Vagina (tissue), 2 donors: ENCODE measurements around the gene MGLL. TPM values are rescaled to one million over a fixed set of nuclear protein-coding genes. Genes with fewer than 3 reads are reported as not detected.
A peak's percentile ranks its signal among the peaks of the same experiment; 100 is the strongest.

Experiments used
- DNase-seq, 2 donors: peaks; one replicate each; pipeline ENCODE4 v3.0.0-alpha.2; 2017; ENCODE audit errors: extremely low spot score in 2 of 2
- H3K27ac ChIP-seq: fragments of 200-600 bp; sonication (generic); one replicate; pipeline ENCODE4 v1.5.1; 2019
- H3K27me3 ChIP-seq: fragments of 200-600 bp; sonication (generic); one replicate; pipeline ENCODE4 v1.5.1; 2019
- H3K36me3 ChIP-seq, 2 donors: fragments of 200-600 bp; sonication (generic); one replicate each; pipeline ENCODE4 v1.5.1; 2017 to 2019
- H3K4me1 ChIP-seq: fragments of 200-600 bp; sonication (generic); one replicate; pipeline ENCODE4 v1.5.1; 2019
- H3K4me3 ChIP-seq, 2 donors: fragments of 200-600 bp; sonication (generic); 1 replicate in 1 of 2; 2 replicates in 1 of 2; pipeline ENCODE4 v1.5.1; 2016 to 2019
- H3K9me3 ChIP-seq: fragments of 200-600 bp; sonication (generic); one replicate; pipeline ENCODE4 v1.5.1; 2019
- CTCF ChIP-seq, 3 experiments: fragments of 450-650 bp in 2 of 3; fragments of 200-600 bp in 1 of 3; sonication (generic) in 1 of 3; IDR thresholded peaks; one replicate each; pipeline ENCODE4 v1.5.1; 2017 to 2019; ENCODE audit warnings: antibody characterized with exemption in 3 of 3, mild to moderate bottlenecking in 2 of 3, moderate library complexity in 2 of 3
- POLR2A ChIP-seq, 2 donors: fragments of 450-650 bp; IDR thresholded peaks; one replicate each; pipeline ENCODE4 v1.6.1; 2017; ENCODE audit warnings: antibody characterized with exemption in 2 of 2, mild to moderate bottlenecking in 2 of 2, moderate library complexity in 2 of 2
- POLR2AphosphoS5 ChIP-seq, 2 donors: sonication (generic); formaldehyde crosslinking; IDR thresholded peaks; one replicate each; pipeline ENCODE4 v1.9.0; 2017; ENCODE audit warnings: antibody characterized with exemption in 2 of 2, mild to moderate bottlenecking in 2 of 2, low read depth in 1 of 2; ENCODE audit not compliant: insufficient read depth in 1 of 2
- intact Hi-C: fragments of 100-400 bp; cut with DNase I; formaldehyde crosslinking; loops from one replicate; pipeline ENCODE4 v1.15.1; 2023
- total RNA-seq: library from RNA; depleted of rRNA; stranded (reverse); fragments of >200 nt; gene quantifications from one replicate; pipeline ENCODE4 v1.2.3, GENCODE V29; 2016

Gene MGLL
- total RNA-seq, 1 donor from 2014 or later: 35.6 TPM

- Histone ChIP-seq H3K27ac (peak overlapping the region; percentile 60), H3K27me3 (no peaks in the 10 kb centered on the region), H3K36me3 (no peaks in the 10 kb centered on the region), H3K4me1 (peaks cover 48% of the 10 kb centered on the region), H3K4me3 (no peak overlapping the region), H3K9me3 (no peaks in the 10 kb centered on the region)
- DNase-seq: no peak
- intact Hi-C loops: no loop called here
- TF ChIP-seq CTCF (IDR thresholded peaks at IDR 0.05) (no peak), POLR2AphosphoS5 (IDR thresholded peaks at IDR 0.05; ENCODE audit: insufficient read depth in 1 of 2, low read depth in 1 of 2) (no peak), POLR2A (IDR thresholded peaks at IDR 0.05) (no peak)
These were observed 120.9 kb downstream of the MGLL start for GRCh38 chr3:127701280-127701911.

- Histone ChIP-seq H3K4me1 (peaks cover 49% of the 10 kb centered on the region), H3K27ac (peak overlapping the region; percentile 61), H3K4me3 (no peak overlapping the region), H3K9me3 (no peaks in the 10 kb centered on the region), H3K36me3 (no peaks in the 10 kb centered on the region), H3K27me3 (no peaks in the 10 kb centered on the region)
- intact Hi-C loops: no loop called here
- TF ChIP-seq POLR2AphosphoS5 (IDR thresholded peaks at IDR 0.05; ENCODE audit: insufficient read depth in 1 of 2, low read depth in 1 of 2) (no peak), POLR2A (IDR thresholded peaks at IDR 0.05) (no peak), CTCF (IDR thresholded peaks at IDR 0.05) (no peak)
- DNase-seq: no peak
These were observed 121.9 kb downstream of the MGLL start for GRCh38 chr3:127700406-127700805.

- no peak for DNase-seq
- H3K4me1 ChIP-seq: peaks cover 49% of the 10 kb centered on the region
- intact Hi-C loops: loop anchor here (5.0 to 10.0 kb wide), 2 partner anchors 45 to 123 kb away; partner anchors contain the start of gene MGLL
- no peaks in the 10 kb centered on the region for H3K36me3 ChIP-seq
- H3K9me3 ChIP-seq: no peaks in the 10 kb centered on the region
- no peak overlapping the region for H3K4me3 ChIP-seq
- peak overlapping the region; percentile 61 for H3K27ac ChIP-seq
- TF ChIP-seq POLR2AphosphoS5 (IDR thresholded peaks at IDR 0.05; ENCODE audit: insufficient read depth in 1 of 2, low read depth in 1 of 2) (no peak), POLR2A (IDR thresholded peaks at IDR 0.05) (no peak), CTCF (IDR thresholded peaks at IDR 0.05) (no peak)
- no peaks in the 10 kb centered on the region for H3K27me3 ChIP-seq
These were observed 122.7 kb downstream of the MGLL start for GRCh38 chr3:127699416-127700300.

- intact Hi-C loops: loop anchor here (5.0 to 10.0 kb wide), 2 partner anchors 46 to 123 kb away; partner anchors contain the start of gene MGLL
- Histone ChIP-seq H3K4me1 (peaks cover 49% of the 10 kb centered on the region), H3K4me3 (no peak overlapping the region), H3K27ac (peak overlapping the region; percentile 89), H3K36me3 (no peaks in the 10 kb centered on the region), H3K27me3 (no peaks in the 10 kb centered on the region), H3K9me3 (no peaks in the 10 kb centered on the region)
- no peak for DNase-seq
- TF ChIP-seq CTCF (IDR thresholded peaks at IDR 0.05) (no peak), POLR2A (IDR thresholded peaks at IDR 0.05) (no peak), POLR2AphosphoS5 (IDR thresholded peaks at IDR 0.05; ENCODE audit: insufficient read depth in 1 of 2, low read depth in 1 of 2) (no peak)
These were observed 123.5 kb downstream of the MGLL start for GRCh38 chr3:127698691-127699415.
